HG03354 (cell line): ENCODE data around the gene ALKBH4.
A peak's percentile ranks its signal among the peaks of the same experiment; 100 is the strongest.

Experiments used
- ATAC-seq: cut with Tn5 transposase; IDR thresholded peaks from one replicate; pipeline ENCODE4 v1.9.1; 2021; ENCODE audit warnings: mild to moderate bottlenecking; ENCODE audit not compliant: unreplicated experiment, poor library complexity, severe bottlenecking

The ALKBH4 gene

GRCh38 chr7:102408530-102408929 lies 56.1 kb downstream of the ALKBH4 start:
- ATAC-seq = peak; percentile 56

GRCh38 chr7:102407910-102408309 lies 56.8 kb downstream of the ALKBH4 start:
- no peak for ATAC-seq
